ENCODE measurements around the gene SIPA1L3.

DNA sequence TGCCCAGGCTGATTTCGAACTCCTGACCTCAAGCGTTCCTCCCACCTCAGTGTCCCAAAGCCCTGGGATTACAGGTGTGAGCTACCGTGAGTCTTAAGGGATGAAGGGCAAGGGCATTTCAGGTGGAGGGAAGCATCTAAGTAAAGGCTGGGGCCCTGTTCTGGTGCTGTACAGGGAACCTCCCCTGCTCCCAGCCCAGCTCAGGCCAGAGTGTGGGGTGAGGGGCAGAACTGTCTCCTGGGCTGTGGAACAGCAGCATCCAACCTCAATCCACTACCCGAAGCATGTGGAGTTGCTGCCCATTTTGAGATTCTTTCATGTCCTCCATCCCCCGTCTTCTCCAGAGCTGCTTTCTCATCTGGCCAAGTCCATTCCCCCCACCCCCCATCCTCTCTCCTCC, 105.3 kb downstream of the SIPA1L3 start:
- TF ChIP-seq, protein P1, sequence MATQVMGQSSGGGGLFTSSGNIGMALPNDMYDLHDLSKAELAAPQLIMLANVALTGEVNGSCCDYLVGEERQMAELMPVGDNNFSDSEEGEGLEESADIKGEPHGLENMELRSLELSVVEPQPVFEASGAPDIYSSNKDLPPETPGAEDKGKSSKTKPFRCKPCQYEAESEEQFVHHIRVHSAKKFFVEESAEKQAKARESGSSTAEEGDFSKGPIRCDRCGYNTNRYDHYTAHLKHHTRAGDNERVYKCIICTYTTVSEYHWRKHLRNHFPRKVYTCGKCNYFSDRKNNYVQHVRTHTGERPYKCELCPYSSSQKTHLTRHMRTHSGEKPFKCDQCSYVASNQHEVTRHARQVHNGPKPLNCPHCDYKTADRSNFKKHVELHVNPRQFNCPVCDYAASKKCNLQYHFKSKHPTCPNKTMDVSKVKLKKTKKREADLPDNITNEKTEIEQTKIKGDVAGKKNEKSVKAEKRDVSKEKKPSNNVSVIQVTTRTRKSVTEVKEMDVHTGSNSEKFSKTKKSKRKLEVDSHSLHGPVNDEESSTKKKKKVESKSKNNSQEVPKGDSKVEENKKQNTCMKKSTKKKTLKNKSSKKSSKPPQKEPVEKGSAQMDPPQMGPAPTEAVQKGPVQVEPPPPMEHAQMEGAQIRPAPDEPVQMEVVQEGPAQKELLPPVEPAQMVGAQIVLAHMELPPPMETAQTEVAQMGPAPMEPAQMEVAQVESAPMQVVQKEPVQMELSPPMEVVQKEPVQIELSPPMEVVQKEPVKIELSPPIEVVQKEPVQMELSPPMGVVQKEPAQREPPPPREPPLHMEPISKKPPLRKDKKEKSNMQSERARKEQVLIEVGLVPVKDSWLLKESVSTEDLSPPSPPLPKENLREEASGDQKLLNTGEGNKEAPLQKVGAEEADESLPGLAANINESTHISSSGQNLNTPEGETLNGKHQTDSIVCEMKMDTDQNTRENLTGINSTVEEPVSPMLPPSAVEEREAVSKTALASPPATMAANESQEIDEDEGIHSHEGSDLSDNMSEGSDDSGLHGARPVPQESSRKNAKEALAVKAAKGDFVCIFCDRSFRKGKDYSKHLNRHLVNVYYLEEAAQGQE (IDR thresholded peaks at IDR 0.05; ENCODE audit: insufficient read depth in 1 of 2, low read depth in 2 of 2, low read length in 1 of 2): no peak
- TF ChIP-seq, protein P2, sequence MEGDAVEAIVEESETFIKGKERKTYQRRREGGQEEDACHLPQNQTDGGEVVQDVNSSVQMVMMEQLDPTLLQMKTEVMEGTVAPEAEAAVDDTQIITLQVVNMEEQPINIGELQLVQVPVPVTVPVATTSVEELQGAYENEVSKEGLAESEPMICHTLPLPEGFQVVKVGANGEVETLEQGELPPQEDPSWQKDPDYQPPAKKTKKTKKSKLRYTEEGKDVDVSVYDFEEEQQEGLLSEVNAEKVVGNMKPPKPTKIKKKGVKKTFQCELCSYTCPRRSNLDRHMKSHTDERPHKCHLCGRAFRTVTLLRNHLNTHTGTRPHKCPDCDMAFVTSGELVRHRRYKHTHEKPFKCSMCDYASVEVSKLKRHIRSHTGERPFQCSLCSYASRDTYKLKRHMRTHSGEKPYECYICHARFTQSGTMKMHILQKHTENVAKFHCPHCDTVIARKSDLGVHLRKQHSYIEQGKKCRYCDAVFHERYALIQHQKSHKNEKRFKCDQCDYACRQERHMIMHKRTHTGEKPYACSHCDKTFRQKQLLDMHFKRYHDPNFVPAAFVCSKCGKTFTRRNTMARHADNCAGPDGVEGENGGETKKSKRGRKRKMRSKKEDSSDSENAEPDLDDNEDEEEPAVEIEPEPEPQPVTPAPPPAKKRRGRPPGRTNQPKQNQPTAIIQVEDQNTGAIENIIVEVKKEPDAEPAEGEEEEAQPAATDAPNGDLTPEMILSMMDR (IDR thresholded peaks at IDR 0.05): no peak

All from Panc1 (cell line).